ENCODE measurements around the gene MBNL2. TPM values are rescaled to one million over a fixed set of nuclear protein-coding genes. Genes with fewer than 3 reads are reported as not detected.

MBNL2 gene
- total RNA-seq, 2 experiments from 2014 or later: 2.7 to 7.4 TPM

DNA sequence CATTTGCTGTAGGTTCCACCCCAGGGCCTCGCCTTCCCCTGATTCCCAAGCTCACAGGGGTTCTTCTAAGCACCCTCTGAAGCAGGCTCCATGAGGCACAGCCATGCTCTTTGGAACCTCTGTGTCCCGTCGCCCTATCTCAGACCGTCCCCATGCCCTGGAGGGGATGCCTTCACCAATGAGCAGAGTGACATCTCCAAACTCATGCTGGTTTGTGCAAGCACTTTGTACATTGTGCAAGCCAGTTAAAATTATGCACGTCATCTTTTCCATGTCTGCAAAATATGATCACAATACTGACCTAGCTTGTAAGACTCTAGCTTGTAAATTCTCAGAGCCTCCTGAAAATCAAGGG, 165.3 kb downstream of the MBNL2 start:
- H3K4me1 ChIP-seq (ENCODE audit: insufficient read depth, low read length, poor library complexity, severe bottlenecking): no peaks in the 10 kb centered on the region
- BruUV-seq (replicated peaks): no TSS peak
- no peak for DNase-seq (ENCODE audit: low spot score)
- no peaks in the 10 kb centered on the region; the same call in 1 of the 2 replicates for H3K36me3 ChIP-seq (ENCODE audit: insufficient read depth, low read length)
- H2AFZ ChIP-seq (ENCODE audit: low read length): no peak overlapping the region
- no peaks in the 10 kb centered on the region for H4K20me1 ChIP-seq (ENCODE audit: insufficient read depth, low read length)
- no peak overlapping the region for H3K27ac ChIP-seq (ENCODE audit: low read depth, low read length, poor library complexity, severe bottlenecking)
- ChIA-PET POLR2A (interaction anchor here (0.6 to 0.7 kb wide), 2 partner anchors 61 to 216 kb away, joined by 3 to 6 read pairs; no protein-coding TSS in a partner anchor), CTCF (ENCODE audit: unreplicated experiment) (no interaction called here)
- intact Hi-C loops (cut with micrococcal nuclease; ENCODE audit: unreplicated experiment): no loop called here
- TF ChIP-seq, protein P1, sequence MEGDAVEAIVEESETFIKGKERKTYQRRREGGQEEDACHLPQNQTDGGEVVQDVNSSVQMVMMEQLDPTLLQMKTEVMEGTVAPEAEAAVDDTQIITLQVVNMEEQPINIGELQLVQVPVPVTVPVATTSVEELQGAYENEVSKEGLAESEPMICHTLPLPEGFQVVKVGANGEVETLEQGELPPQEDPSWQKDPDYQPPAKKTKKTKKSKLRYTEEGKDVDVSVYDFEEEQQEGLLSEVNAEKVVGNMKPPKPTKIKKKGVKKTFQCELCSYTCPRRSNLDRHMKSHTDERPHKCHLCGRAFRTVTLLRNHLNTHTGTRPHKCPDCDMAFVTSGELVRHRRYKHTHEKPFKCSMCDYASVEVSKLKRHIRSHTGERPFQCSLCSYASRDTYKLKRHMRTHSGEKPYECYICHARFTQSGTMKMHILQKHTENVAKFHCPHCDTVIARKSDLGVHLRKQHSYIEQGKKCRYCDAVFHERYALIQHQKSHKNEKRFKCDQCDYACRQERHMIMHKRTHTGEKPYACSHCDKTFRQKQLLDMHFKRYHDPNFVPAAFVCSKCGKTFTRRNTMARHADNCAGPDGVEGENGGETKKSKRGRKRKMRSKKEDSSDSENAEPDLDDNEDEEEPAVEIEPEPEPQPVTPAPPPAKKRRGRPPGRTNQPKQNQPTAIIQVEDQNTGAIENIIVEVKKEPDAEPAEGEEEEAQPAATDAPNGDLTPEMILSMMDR (conservative IDR thresholded peaks at IDR 0.05; ENCODE audit: low read length): no peak
- TF ChIP-seq EZH2phosphoT487 (IDR thresholded peaks at IDR 0.05; ENCODE audit: borderline replicate concordance, low read depth, low read length): no peak
- no peak overlapping the region for H3K4me3 ChIP-seq (ENCODE audit: low read depth, low read length, poor library complexity, severe bottlenecking)
- no peaks in the 10 kb centered on the region for H3K79me2 ChIP-seq (ENCODE audit: insufficient read depth, low read depth, low read length)
- H3K9me2 ChIP-seq (ENCODE audit: insufficient read depth, low read length): no peaks in the 10 kb centered on the region
- H3K9me3 ChIP-seq (ENCODE audit: low read length): no peaks in the 10 kb centered on the region
- no peak overlapping the region for H3K4me2 ChIP-seq (ENCODE audit: low read length)

DNA sequence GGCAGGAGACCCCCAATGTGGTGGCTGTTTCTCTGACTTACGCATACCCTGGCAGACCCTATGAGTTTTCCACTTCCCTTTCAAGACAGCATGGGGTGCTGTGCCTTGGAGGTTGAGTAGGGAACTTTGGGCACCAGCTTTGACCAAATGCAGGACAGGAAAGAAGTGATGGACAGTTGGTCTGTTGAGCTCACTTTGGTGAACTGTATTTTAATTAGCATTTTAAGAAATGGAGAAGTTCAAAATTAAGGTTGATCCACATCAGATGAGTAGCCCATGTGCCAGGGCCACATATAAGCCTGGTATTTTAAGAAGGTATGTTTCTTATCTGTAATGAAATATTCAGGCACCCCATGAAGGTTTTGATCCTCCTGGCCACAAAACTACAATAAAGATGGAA, 165.8 kb downstream of the MBNL2 start:
- H3K79me2 ChIP-seq (ENCODE audit: insufficient read depth, low read depth, low read length): no peaks in the 10 kb centered on the region
- H3K9me2 ChIP-seq (ENCODE audit: insufficient read depth, low read length): no peaks in the 10 kb centered on the region
- H2AFZ ChIP-seq (ENCODE audit: low read length): no peak overlapping the region
- H4K20me1 ChIP-seq (ENCODE audit: insufficient read depth, low read length): no peaks in the 10 kb centered on the region
- H3K9me3 ChIP-seq (ENCODE audit: low read length): no peaks in the 10 kb centered on the region
- TF ChIP-seq EZH2phosphoT487 (IDR thresholded peaks at IDR 0.05; ENCODE audit: borderline replicate concordance, low read depth, low read length): no peak
- TF ChIP-seq, protein P1 (conservative IDR thresholded peaks at IDR 0.05; ENCODE audit: low read length): no peak
- no peak overlapping the region for H3K4me2 ChIP-seq (ENCODE audit: low read length)
- no peak for DNase-seq (ENCODE audit: low spot score)
- BruUV-seq (replicated peaks): no TSS peak
- ChIA-PET CTCF (ENCODE audit: unreplicated experiment) (no interaction called here), POLR2A (interaction anchor here (0.6 to 0.7 kb wide), 2 partner anchors 60 to 217 kb away, joined by 3 to 6 read pairs; no protein-coding TSS in a partner anchor)
- no peaks in the 10 kb centered on the region for H3K4me1 ChIP-seq (ENCODE audit: insufficient read depth, low read length, poor library complexity, severe bottlenecking)
- H3K36me3 ChIP-seq (ENCODE audit: insufficient read depth, low read length): no peaks in the 10 kb centered on the region; the same call in 1 of the 2 replicates
- no peak overlapping the region for H3K4me3 ChIP-seq (ENCODE audit: low read depth, low read length, poor library complexity, severe bottlenecking)
- H3K27ac ChIP-seq (ENCODE audit: low read depth, low read length, poor library complexity, severe bottlenecking): no peak overlapping the region
- intact Hi-C loops (cut with micrococcal nuclease; ENCODE audit: unreplicated experiment): no loop called here

DNA sequence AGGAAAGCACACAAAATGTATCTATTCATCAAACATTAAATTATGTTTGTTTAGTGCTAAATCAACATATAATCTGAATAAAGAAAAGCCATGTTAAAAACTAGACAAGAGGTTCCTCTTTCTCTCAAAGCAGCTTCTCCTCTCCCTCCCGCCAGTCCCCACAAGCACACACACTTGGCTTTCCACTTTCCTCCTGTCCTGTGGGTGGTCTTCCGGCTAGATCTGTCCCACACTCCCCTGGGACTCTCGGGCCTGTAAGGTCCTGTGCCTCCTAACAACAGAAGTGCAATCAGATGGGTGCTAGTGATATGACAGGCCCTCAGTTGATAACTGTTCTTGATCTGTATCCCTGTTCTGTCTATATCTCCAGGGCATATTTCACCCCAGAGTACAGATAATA, 166.2 kb downstream of the MBNL2 start:
- CTCF ChIA-PET (ENCODE audit: unreplicated experiment): no interaction called here

More for the DNA sequence above, 166.2 kb downstream of the MBNL2 start:
- no peak overlapping the region for H2AFZ ChIP-seq (ENCODE audit: low read length)
- no peak overlapping the region for H3K4me3 ChIP-seq (ENCODE audit: low read depth, low read length, poor library complexity, severe bottlenecking)
- no peaks in the 10 kb centered on the region; the same call in 1 of the 2 replicates for H3K36me3 ChIP-seq (ENCODE audit: insufficient read depth, low read length)
- H3K4me2 ChIP-seq (ENCODE audit: low read length): no peak overlapping the region
- no peak overlapping the region for H3K27ac ChIP-seq (ENCODE audit: low read depth, low read length, poor library complexity, severe bottlenecking)
- BruUV-seq (replicated peaks): no TSS peak
- POLR2A ChIA-PET: no interaction called here
- TF ChIP-seq EZH2phosphoT487 (IDR thresholded peaks at IDR 0.05; ENCODE audit: borderline replicate concordance, low read depth, low read length): no peak
- TF ChIP-seq, protein P1 (conservative IDR thresholded peaks at IDR 0.05; ENCODE audit: low read length): no peak
- H4K20me1 ChIP-seq (ENCODE audit: insufficient read depth, low read length): no peaks in the 10 kb centered on the region
- H3K9me3 ChIP-seq (ENCODE audit: low read length): no peaks in the 10 kb centered on the region
- no peaks in the 10 kb centered on the region for H3K79me2 ChIP-seq (ENCODE audit: insufficient read depth, low read depth, low read length)
- H3K4me1 ChIP-seq (ENCODE audit: insufficient read depth, low read length, poor library complexity, severe bottlenecking): no peaks in the 10 kb centered on the region
- DNase-seq (ENCODE audit: low spot score): peak; percentile 2
- intact Hi-C loops (cut with micrococcal nuclease; ENCODE audit: unreplicated experiment): no loop called here
- no peaks in the 10 kb centered on the region for H3K9me2 ChIP-seq (ENCODE audit: insufficient read depth, low read length)

All from OCI-LY7 (cell line).